Brain microvascular endothelial cell (primary cell): Measurements from ENCODE around the gene NHLRC3.

Experiments
- DNase-seq: peaks from one replicate; pipeline ENCODE4 v3.0.0-alpha.2; 2020
- H3K27ac ChIP-seq: fragments of 250-450 bp; sonication (Bioruptor Pico); 2 replicates; pipeline ENCODE4 v1.5.1; 2020; ENCODE audit warnings: mild to moderate bottlenecking, moderate library complexity
- H3K27me3 ChIP-seq: fragments of 250-450 bp; sonication (Bioruptor Pico); replicated peaks from 2 replicates; pipeline ENCODE4 v1.5.1; 2020; ENCODE audit warnings: mild to moderate bottlenecking
- H3K36me3 ChIP-seq: fragments of 250-450 bp; sonication (Bioruptor Pico); replicated peaks from 2 replicates; pipeline ENCODE4 v1.5.1; 2020; ENCODE audit warnings: mild to moderate bottlenecking
- H3K4me3 ChIP-seq: 2 replicates; pipeline ENCODE4 v1.5.1; 2011; ENCODE audit warnings: low read depth, mild to moderate bottlenecking, control low read depth, low read length, moderate library complexity
- in situ Hi-C: cut with HindIII; loops from 2 replicates; pipeline ENCODE4 v1.10.0; 2017; ENCODE audit warnings: low sequenced_read_pairs, low pct_ligation_motif_present
- TF ChIP-seq, protein P1 (sequence below): IDR thresholded peaks from 2 replicates; pipeline ENCODE4 v1.5.1; 2011; ENCODE audit warnings: low read depth, mild to moderate bottlenecking, moderate library complexity, low read length, control low read depth, inconsistent platforms; ENCODE audit errors: missing control alignments

NHLRC3 gene

DNA sequence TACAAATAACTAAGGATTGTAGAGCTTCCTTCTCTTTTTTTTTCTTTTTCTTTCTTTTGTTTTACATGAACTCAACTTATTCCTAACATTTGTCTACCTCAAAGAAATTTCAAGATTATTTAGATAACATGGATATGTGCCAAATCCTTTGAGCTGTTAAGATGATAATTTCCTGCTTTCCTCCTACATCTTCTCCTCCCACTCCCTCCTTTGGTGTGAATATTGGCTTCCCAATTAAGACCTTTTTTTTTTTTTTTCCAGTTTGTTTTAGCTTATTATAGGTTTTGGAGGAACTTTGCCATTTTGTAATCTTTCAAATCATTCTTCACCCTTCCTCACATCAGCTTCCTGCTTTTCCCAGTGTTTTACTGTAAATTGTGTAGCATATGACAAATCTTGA is 10.6 kb downstream of the NHLRC3 start:
- TF ChIP-seq, protein P1, sequence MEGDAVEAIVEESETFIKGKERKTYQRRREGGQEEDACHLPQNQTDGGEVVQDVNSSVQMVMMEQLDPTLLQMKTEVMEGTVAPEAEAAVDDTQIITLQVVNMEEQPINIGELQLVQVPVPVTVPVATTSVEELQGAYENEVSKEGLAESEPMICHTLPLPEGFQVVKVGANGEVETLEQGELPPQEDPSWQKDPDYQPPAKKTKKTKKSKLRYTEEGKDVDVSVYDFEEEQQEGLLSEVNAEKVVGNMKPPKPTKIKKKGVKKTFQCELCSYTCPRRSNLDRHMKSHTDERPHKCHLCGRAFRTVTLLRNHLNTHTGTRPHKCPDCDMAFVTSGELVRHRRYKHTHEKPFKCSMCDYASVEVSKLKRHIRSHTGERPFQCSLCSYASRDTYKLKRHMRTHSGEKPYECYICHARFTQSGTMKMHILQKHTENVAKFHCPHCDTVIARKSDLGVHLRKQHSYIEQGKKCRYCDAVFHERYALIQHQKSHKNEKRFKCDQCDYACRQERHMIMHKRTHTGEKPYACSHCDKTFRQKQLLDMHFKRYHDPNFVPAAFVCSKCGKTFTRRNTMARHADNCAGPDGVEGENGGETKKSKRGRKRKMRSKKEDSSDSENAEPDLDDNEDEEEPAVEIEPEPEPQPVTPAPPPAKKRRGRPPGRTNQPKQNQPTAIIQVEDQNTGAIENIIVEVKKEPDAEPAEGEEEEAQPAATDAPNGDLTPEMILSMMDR = no peak
- Histone ChIP-seq H3K36me3 (no peaks in the 10 kb centered on the region), H3K4me3 (no peak overlapping the region), H3K27ac (no peak overlapping the region), H3K27me3 (no peaks in the 10 kb centered on the region)
- in situ Hi-C loops = no loop called here
- no peak for DNase-seq

DNA sequence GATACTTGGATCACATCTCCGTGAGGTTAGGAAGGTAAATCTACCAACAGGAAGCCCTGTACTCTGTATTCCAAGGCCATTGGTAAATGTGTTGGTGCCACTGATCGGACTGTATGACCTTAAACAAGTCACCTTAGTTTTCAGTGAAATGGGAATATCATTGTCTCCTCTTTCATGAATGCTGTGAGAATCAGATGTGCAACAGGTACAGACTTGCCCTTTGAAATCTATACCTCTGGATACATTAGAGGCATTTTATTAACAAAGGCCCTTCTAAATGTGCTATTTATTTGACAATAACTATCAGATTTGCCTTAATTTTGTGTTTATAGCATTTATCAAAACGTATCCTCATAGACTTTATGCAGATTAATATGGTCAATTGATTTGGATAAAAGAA is 11.0 kb downstream of the NHLRC3 start:
- Histone ChIP-seq H3K36me3 (no peaks in the 10 kb centered on the region), H3K4me3 (no peak overlapping the region), H3K27me3 (no peaks in the 10 kb centered on the region), H3K27ac (no peak overlapping the region)
- DNase-seq = no peak
- TF ChIP-seq, protein P1 = no peak
- in situ Hi-C loops = no loop called here

DNA sequence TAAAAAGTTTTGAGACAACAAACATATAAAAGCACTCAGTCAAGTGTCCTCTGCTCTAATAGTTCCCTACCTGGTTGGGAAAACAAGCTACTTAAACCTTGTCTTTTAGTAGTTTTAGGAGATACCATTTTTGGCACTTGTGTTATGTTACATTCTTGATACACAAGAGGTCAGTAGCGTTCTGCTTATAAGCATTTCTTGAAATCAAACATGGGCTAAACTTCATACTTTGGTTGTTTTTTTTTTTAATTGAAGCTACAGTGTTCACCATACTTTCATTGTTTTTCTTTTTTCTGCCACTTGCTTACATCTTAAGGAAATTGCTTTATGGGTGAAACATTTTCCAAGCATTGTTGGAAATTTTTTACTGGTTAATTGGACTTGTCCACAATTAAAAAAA is 12.9 kb downstream of the NHLRC3 start:
- no peak overlapping the region for H3K27ac ChIP-seq
- no peaks in the 10 kb centered on the region for H3K36me3 ChIP-seq
- in situ Hi-C loops = no loop called here
- no peaks in the 10 kb centered on the region for H3K27me3 ChIP-seq
- no peak for DNase-seq
- no peak overlapping the region for H3K4me3 ChIP-seq
- TF ChIP-seq, protein P1 = peak; percentile 15

DNA sequence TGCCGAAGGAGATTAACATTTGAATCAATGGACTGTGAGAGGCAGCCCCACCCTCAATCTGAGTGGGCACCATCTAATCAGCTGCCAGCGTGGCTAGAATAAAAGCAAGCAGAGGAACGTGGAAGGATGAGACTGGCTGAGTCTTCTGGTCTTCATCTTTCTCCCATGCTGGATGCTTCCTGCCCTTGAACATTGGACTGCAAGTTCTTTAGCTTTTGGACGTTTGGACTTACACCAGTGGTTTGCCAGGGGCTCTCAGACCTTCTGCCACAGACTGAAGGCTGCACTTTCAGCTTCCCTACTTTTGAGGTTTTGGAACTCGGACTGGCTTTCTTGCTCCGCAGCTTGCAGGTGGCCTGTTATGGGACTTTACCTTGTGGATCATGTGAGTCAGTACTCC is 14.7 kb downstream of the NHLRC3 start:
- H3K27me3 ChIP-seq = no peaks in the 10 kb centered on the region
- H3K4me3 ChIP-seq = no peak overlapping the region
- H3K27ac ChIP-seq = no peak overlapping the region
- no peaks in the 10 kb centered on the region for H3K36me3 ChIP-seq
- no peak for DNase-seq
- in situ Hi-C loops = no loop called here
- TF ChIP-seq, protein P1 = no peak

DNA sequence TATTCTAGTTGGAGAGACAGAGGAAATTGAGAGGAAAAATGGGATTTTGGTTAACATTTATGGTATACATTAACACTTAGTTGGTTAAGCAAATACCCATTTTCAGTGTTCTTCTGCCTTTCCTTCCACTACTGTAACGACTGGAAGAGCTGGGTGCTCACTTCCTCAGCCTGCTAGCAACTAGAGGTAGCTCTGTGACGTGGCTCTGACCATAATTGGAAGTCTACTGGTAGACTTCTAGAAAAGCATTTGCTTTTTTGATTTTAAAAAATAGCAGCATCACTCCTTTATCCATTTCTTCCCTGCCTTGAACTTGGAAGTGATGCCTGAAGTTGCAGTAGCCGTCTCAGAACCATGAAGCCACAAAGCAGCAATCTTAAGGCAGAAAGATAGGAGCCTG is 15.9 kb downstream of the NHLRC3 start:
- no peaks in the 10 kb centered on the region for H3K36me3 ChIP-seq
- H3K27ac ChIP-seq = no peak overlapping the region
- in situ Hi-C loops = no loop called here
- H3K4me3 ChIP-seq = no peak overlapping the region
- DNase-seq = no peak
- H3K27me3 ChIP-seq = no peaks in the 10 kb centered on the region
- TF ChIP-seq, protein P1 = no peak

DNA sequence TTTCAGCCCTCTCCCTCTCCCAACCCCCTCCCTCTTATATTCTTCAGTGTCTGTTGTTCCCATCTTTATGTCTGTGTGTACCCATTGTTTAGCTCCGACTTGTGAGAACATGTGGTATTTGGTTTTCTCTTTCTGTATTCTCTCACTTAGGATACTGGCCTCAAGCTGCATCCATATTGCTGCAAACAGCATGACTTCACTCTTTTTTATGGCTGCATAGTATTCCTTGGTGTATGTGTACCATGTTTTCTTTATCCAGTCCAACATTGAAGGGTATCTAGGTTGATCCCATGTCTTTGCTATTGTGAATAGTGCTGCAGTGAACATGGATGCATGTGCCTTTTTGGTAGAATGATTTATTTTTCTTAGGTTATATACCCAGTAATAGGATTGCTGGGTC is 17.8 kb downstream of the NHLRC3 start:
- Histone ChIP-seq H3K27me3 (no peaks in the 10 kb centered on the region), H3K4me3 (no peak overlapping the region), H3K27ac (no peak overlapping the region), H3K36me3 (no peaks in the 10 kb centered on the region)
- TF ChIP-seq, protein P1 = no peak
- DNase-seq = no peak
- in situ Hi-C loops = no loop called here
